Tibial nerve (tissue), 4 donors: Measurements from ENCODE around the gene ISM1. TPM values are rescaled to one million over a fixed set of nuclear protein-coding genes. Genes with fewer than 3 reads are reported as not detected.

Experiments used
- DNase-seq, 2 donors: peaks; one replicate each; pipeline ENCODE4 v3.0.0-alpha.2; 2019; ENCODE audit warnings: low spot score in 2 of 2
- H3K27ac ChIP-seq, 4 donors: fragments of 200-600 bp; sonication (generic) in 3 of 4; one replicate each; pipeline ENCODE4 v1.5.1; 2017 to 2019; ENCODE audit warnings: mild to moderate bottlenecking in 1 of 4
- H3K27me3 ChIP-seq, 2 donors: fragments of 200-600 bp; sonication (generic) in 1 of 2; one replicate each; pipeline versions ENCODE4 v1.5.1 to v1.6.0; 2017 to 2019
- H3K36me3 ChIP-seq, 3 donors: fragments of 200-600 bp; sonication (generic); one replicate each; pipeline ENCODE4 v1.5.1; 2018 to 2019
- H3K4me1 ChIP-seq, 4 donors: fragments of 200-600 bp; sonication (generic) in 3 of 4; one replicate each; pipeline ENCODE4 v1.5.1; 2017 to 2019
- H3K4me3 ChIP-seq, 4 donors: fragments of 200-600 bp; sonication (generic) in 3 of 4; one replicate each; pipeline ENCODE4 v1.5.1; 2017 to 2019; ENCODE audit warnings: mild to moderate bottlenecking in 1 of 4, moderate library complexity in 1 of 4
- H3K9me3 ChIP-seq, 4 donors: fragments of 200-600 bp; sonication (generic) in 3 of 4; one replicate each; pipeline ENCODE4 v1.5.1; 2017 to 2019
- CTCF ChIP-seq, 5 experiments: fragments of 200-600 bp in 3 of 5; fragments of 450-650 bp in 2 of 5; sonication (generic) in 3 of 5; IDR thresholded peaks; one replicate each; pipeline ENCODE4 v1.5.1; 2016 to 2019; ENCODE audit warnings: antibody characterized with exemption in 5 of 5, mild to moderate bottlenecking in 3 of 5, moderate library complexity in 2 of 5
- EP300 ChIP-seq, 2 donors: sonication (generic); formaldehyde crosslinking; IDR thresholded peaks; one replicate each; pipeline ENCODE4 v1.6.1; 2017; ENCODE audit warnings: antibody characterized with exemption in 2 of 2, mild to moderate bottlenecking in 1 of 2
- POLR2A ChIP-seq, 2 donors: fragments of 450-650 bp; IDR thresholded peaks; one replicate each; pipeline ENCODE4 v1.6.1; 2017; ENCODE audit warnings: antibody characterized with exemption in 2 of 2, mild to moderate bottlenecking in 2 of 2, moderate library complexity in 2 of 2
- WGBS, 2 donors: methylation state at CpG; one replicate each; pipeline ENCODE4 v1.1.5; 2018; 5-methylcytosine and 5-hydroxymethylcytosine counted together
- total RNA-seq, 4 donors: library from RNA; depleted of rRNA; stranded (reverse); fragments of >200 nt; gene quantifications; one replicate each; pipeline ENCODE4 v1.1.0, GENCODE V29; 2016

ISM1 gene
- total RNA-seq, 4 donors from 2014 or later, result 19.3 to 47.3 (median 24.7) TPM

- Histone ChIP-seq H3K4me1 (no peaks in the 10 kb centered on the region), H3K9me3 (no peaks in the 10 kb centered on the region), H3K36me3 (no peaks in the 10 kb centered on the region), H3K27me3 (no peaks in the 10 kb centered on the region), H3K4me3 (no peak overlapping the region), H3K27ac (no peak overlapping the region)
- no peak for DNase-seq
- WGBS, 2 donors, result 62 to 82% methylated on average over 4 of the region's 4 CpGs
- no peak for TF ChIP-seq POLR2A (IDR thresholded peaks at IDR 0.05)
- TF ChIP-seq EP300 (IDR thresholded peaks at IDR 0.05), result no peak
- TF ChIP-seq CTCF (IDR thresholded peaks at IDR 0.05), result no peak
Observed at GRCh38 chr20:13205425-13205824, 15.6 kb upstream of the ISM1 start.

- DNase-seq, result no peak
- WGBS, 2 donors, result 88 to 91% methylated on average over 5 of the region's 5 CpGs
- TF ChIP-seq POLR2A (IDR thresholded peaks at IDR 0.05), result no peak
- no peak for TF ChIP-seq CTCF (IDR thresholded peaks at IDR 0.05)
- TF ChIP-seq EP300 (IDR thresholded peaks at IDR 0.05), result no peak
- H3K4me3 ChIP-seq, result no peak overlapping the region
- H3K27ac ChIP-seq, result no peak overlapping the region
- no peaks in the 10 kb centered on the region for H3K9me3 ChIP-seq
- H3K27me3 ChIP-seq, result no peaks in the 10 kb centered on the region
- H3K4me1 ChIP-seq, result no peaks in the 10 kb centered on the region
- H3K36me3 ChIP-seq, result no peaks in the 10 kb centered on the region
Observed at GRCh38 chr20:13205848-13206434, 15.1 kb upstream of the ISM1 start.

- Histone ChIP-seq H3K4me3 (no peak overlapping the region), H3K27ac (no peak overlapping the region), H3K9me3 (no peaks in the 10 kb centered on the region), H3K27me3 (no peaks in the 10 kb centered on the region), H3K4me1 (no peaks in the 10 kb centered on the region), H3K36me3 (no peaks in the 10 kb centered on the region)
- WGBS, 2 donors, result 96 to 97% methylated on average over 2 of the region's 2 CpGs
- no peak for DNase-seq
- no peak for TF ChIP-seq EP300 (IDR thresholded peaks at IDR 0.05)
- TF ChIP-seq POLR2A (IDR thresholded peaks at IDR 0.05), result no peak
- no peak for TF ChIP-seq CTCF (IDR thresholded peaks at IDR 0.05)
Observed at GRCh38 chr20:13207016-13207415, 14.1 kb upstream of the ISM1 start.

- H3K9me3 ChIP-seq, result no peaks in the 10 kb centered on the region
- WGBS, 2 donors, result 77 to 91% methylated on average over 4 of the region's 4 CpGs
- H3K27me3 ChIP-seq, result peaks cover 0 to 15% of the 10 kb centered on the region in 2 donors
- DNase-seq, result no peak
- no peaks in the 10 kb centered on the region for H3K36me3 ChIP-seq
- TF ChIP-seq POLR2A (IDR thresholded peaks at IDR 0.05) (no peak), EP300 (IDR thresholded peaks at IDR 0.05) (no peak), CTCF (IDR thresholded peaks at IDR 0.05) (no peak)
- H3K27ac ChIP-seq, result no peak overlapping the region
- no peaks in the 10 kb centered on the region for H3K4me1 ChIP-seq
- no peak overlapping the region for H3K4me3 ChIP-seq
Observed at GRCh38 chr20:13211956-13212618, 9.0 kb upstream of the ISM1 start.

- WGBS, 2 donors, result 55 to 68% methylated on average over 5 of the region's 5 CpGs
- H3K27me3 ChIP-seq, result peaks cover 0 to 21% of the 10 kb centered on the region in 2 donors
- H3K36me3 ChIP-seq, result no peaks in the 10 kb centered on the region
- DNase-seq, result no peak
- TF ChIP-seq EP300 (IDR thresholded peaks at IDR 0.05) (no peak), POLR2A (IDR thresholded peaks at IDR 0.05) (no peak), CTCF (IDR thresholded peaks at IDR 0.05) (no peak)
- no peaks in the 10 kb centered on the region for H3K9me3 ChIP-seq
- H3K4me1 ChIP-seq, result no peaks in the 10 kb centered on the region
- no peak overlapping the region for H3K4me3 ChIP-seq
- no peak overlapping the region for H3K27ac ChIP-seq
Observed at GRCh38 chr20:13212750-13213149, 8.3 kb upstream of the ISM1 start.
